ENCODE measurements around the gene PARP8.

DNA sequence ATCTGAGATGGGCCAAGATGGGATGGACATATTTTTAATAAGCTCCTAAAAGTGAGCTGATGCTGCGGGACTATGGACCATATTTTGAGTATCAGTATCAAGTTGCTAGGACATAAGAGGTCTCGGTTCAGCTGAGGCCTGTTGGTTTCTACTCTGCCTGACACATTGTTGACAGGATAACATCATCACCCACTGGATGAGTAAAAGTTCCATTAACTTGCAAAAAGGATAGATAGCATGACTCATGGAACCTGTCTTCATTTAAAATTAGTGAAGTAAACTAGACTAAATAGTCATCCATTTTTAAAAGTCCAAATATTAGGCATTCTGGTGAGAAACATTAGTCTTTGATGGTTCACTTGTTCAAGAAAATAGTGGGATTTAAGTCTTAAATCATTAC is 33.3 kb downstream of the PARP8 start:
- TF ChIP-seq, protein P1, sequence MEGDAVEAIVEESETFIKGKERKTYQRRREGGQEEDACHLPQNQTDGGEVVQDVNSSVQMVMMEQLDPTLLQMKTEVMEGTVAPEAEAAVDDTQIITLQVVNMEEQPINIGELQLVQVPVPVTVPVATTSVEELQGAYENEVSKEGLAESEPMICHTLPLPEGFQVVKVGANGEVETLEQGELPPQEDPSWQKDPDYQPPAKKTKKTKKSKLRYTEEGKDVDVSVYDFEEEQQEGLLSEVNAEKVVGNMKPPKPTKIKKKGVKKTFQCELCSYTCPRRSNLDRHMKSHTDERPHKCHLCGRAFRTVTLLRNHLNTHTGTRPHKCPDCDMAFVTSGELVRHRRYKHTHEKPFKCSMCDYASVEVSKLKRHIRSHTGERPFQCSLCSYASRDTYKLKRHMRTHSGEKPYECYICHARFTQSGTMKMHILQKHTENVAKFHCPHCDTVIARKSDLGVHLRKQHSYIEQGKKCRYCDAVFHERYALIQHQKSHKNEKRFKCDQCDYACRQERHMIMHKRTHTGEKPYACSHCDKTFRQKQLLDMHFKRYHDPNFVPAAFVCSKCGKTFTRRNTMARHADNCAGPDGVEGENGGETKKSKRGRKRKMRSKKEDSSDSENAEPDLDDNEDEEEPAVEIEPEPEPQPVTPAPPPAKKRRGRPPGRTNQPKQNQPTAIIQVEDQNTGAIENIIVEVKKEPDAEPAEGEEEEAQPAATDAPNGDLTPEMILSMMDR (IDR thresholded peaks at IDR 0.05) = no peak
- no peak for TF ChIP-seq POLR2A (IDR thresholded peaks at IDR 0.05)
